Fibroblast of mammary gland (primary cell): ENCODE results near the gene KCNQ1.
A peak's percentile ranks its signal among the peaks of the same experiment; 100 is the strongest.

Experiments used
- DNase-seq: peaks from one replicate; pipeline ENCODE4 v3.0.0-alpha.2; 2010; ENCODE audit warnings: low read depth
- H3K4me3 ChIP-seq: 2 replicates; pipeline ENCODE4 v1.5.1; 2011; ENCODE audit warnings: low read depth, mild to moderate bottlenecking, low read length, moderate library complexity; ENCODE audit not compliant: control insufficient read depth
- CTCF ChIP-seq: conservative IDR thresholded peaks from 2 replicates; pipeline ENCODE4 v1.5.1; 2011; ENCODE audit warnings: low read depth, low read length, inconsistent platforms; ENCODE audit not compliant: control insufficient read depth, insufficient read depth

Gene KCNQ1

GRCh38 chr11:2528301-2529050, 83.7 kb downstream of the KCNQ1 start:
- no peak overlapping the region for H3K4me3 ChIP-seq
- DNase-seq, result no peak
- TF ChIP-seq CTCF, result no peak

- no peak for TF ChIP-seq CTCF
- H3K4me3 ChIP-seq, result no peak overlapping the region
- no peak for DNase-seq
These were observed 84.4 kb downstream of the KCNQ1 start for GRCh38 chr11:2529173-2529572.

- DNase-seq, result no peak
- no peak overlapping the region for H3K4me3 ChIP-seq
- TF ChIP-seq CTCF, result no peak
These were observed 84.8 kb downstream of the KCNQ1 start for GRCh38 chr11:2529636-2530035.

GRCh38 chr11:2530131-2530854, 85.5 kb downstream of the KCNQ1 start:
- no peak overlapping the region for H3K4me3 ChIP-seq
- DNase-seq, result no peak
- TF ChIP-seq CTCF, result no peak

- DNase-seq, result no peak
- H3K4me3 ChIP-seq, result no peak overlapping the region
- TF ChIP-seq CTCF, result no peak
These were observed 86.0 kb downstream of the KCNQ1 start for GRCh38 chr11:2530855-2531200.

- DNase-seq, result peak; percentile 36
- peak; percentile 86 for TF ChIP-seq CTCF
- no peak overlapping the region for H3K4me3 ChIP-seq
These were observed 86.6 kb downstream of the KCNQ1 start for GRCh38 chr11:2531277-2531986.
